AG10803 (cell line): ENCODE data around the gene SELENOO.
A peak's percentile ranks its signal among the peaks of the same experiment; 100 is the strongest.

Experiments
- DNase-seq: peaks from one replicate; pipeline ENCODE4 v3.0.0; 2010; ENCODE audit warnings: low read depth
- H3K4me3 ChIP-seq: 2 replicates; pipeline ENCODE4 v1.5.1; 2011; ENCODE audit warnings: mild to moderate bottlenecking, low read length, control low read depth
- CTCF ChIP-seq: conservative IDR thresholded peaks from 2 replicates; pipeline ENCODE4 v1.5.1; 2011; ENCODE audit warnings: mild to moderate bottlenecking, low read length, control low read depth, inconsistent platforms

SELENOO gene

GRCh38 chr22:50200461-50201190 lies at the start of gene SELENOO:
Gene SELENOO (plus strand): TSS chr22:50201011. CDS start chr22:50201037, 26 bp downstream.
- peak within 1 kb of the TSS; percentile 71 for H3K4me3 ChIP-seq
- TF ChIP-seq CTCF: no peak
- DNase-seq: peak; percentile 83

GRCh38 chr22:50151571-50152537 lies 49.0 kb upstream of the SELENOO start:
- no peak overlapping the region for H3K4me3 ChIP-seq
- DNase-seq: no peak
- no peak for TF ChIP-seq CTCF

GRCh38 chr22:50153056-50153755 lies 47.6 kb upstream of the SELENOO start:
- no peak for DNase-seq
- no peak for TF ChIP-seq CTCF
- H3K4me3 ChIP-seq: no peak overlapping the region

GRCh38 chr22:50153756-50154140 lies 47.1 kb upstream of the SELENOO start:
- no peak for DNase-seq
- no peak for TF ChIP-seq CTCF
- no peak overlapping the region for H3K4me3 ChIP-seq

GRCh38 chr22:50157709-50158375 lies 43.0 kb upstream of the SELENOO start:
- TF ChIP-seq CTCF: no peak
- no peak for DNase-seq
- no peak overlapping the region for H3K4me3 ChIP-seq

- H3K4me3 ChIP-seq: no peak overlapping the region
- no peak for DNase-seq
- no peak for TF ChIP-seq CTCF
Observed at GRCh38 chr22:50160947-50161346, 39.9 kb upstream of the SELENOO start.
